ENCODE data around the gene PCDH15.

Gene PCDH15

DNA sequence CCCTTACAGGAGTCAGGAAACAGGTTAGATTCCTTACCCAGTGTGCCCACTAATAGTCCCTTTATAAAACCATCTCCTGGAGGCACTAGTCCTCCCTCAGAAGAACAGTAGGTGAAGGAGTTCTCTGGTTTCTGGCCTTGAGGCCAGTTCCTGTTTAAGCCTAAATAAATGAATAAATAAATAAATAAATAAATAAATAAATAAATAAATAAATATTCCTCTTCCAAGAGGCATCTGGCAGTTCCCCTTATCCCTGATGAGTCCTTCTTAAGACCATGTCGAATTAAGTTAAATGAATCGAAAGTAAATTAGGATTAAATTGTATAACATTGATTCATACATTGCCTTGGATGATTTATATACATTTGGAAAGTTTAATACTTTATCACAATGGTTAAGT, 223.3 kb downstream of the PCDH15 start:
- Histone ChIP-seq H3K9me2 (replicated peaks; ENCODE audit: low read depth, low read length) (no peaks in the 10 kb centered on the region), H4K20me1 (ENCODE audit: insufficient read depth, low read length, poor library complexity, severe bottlenecking) (no peaks in the 10 kb centered on the region), H2AFZ (ENCODE audit: low read length) (no peak overlapping the region), H3K4me3 (ENCODE audit: low read length, poor library complexity, severe bottlenecking) (no peak overlapping the region), H3K4me1 (ENCODE audit: insufficient read depth, low read length, poor library complexity, severe bottlenecking) (no peaks in the 10 kb centered on the region), H3K9me3 (ENCODE audit: insufficient read depth, low read depth, low read length) (no peaks in the 10 kb centered on the region), H3K36me3 (ENCODE audit: insufficient read depth, low read length) (no peaks in the 10 kb centered on the region), H3K27me3 (ENCODE audit: insufficient read depth, low read length, poor library complexity, severe bottlenecking) (no peaks in the 10 kb centered on the region), H3K9ac (ENCODE audit: low read depth, low read length, poor library complexity, severe bottlenecking) (no peak overlapping the region), H3K4me2 (ENCODE audit: low read depth, low read length, poor library complexity, severe bottlenecking) (no peak overlapping the region), H3F3A (ENCODE audit: low read depth) (no peaks in the 10 kb centered on the region), H3K79me2 (ENCODE audit: insufficient read depth, low read length) (no peaks in the 10 kb centered on the region)
- TF ChIP-seq CTCF (conservative IDR thresholded peaks at IDR 0.05; ENCODE audit: low read length) (no peak), EZH2phosphoT487 (IDR thresholded peaks at IDR 0.05; ENCODE audit: borderline replicate concordance) (no peak)

DNA sequence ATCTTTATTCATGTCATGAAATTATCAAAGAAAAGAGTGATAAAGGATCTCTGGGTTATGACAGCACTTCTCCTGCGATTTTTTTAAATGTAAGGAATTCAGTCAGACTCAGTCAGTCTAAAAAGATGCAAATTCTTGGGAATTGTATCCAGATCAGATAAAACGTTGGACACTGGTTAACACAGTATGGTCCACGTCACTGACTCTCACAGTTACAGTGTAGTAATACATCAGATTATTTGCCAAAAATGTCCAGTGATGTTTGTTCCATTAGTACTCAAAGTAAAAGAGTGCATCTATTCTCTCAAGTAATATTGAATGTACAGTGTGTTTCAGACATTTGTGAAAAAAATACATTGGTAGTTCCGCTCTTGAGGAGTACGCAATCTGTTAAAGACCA, 224.5 kb downstream of the PCDH15 start:
- Histone ChIP-seq H3K9me3 (ENCODE audit: insufficient read depth, low read depth, low read length) (no peaks in the 10 kb centered on the region), H3K4me1 (ENCODE audit: insufficient read depth, low read length, poor library complexity, severe bottlenecking) (no peaks in the 10 kb centered on the region), H3K9ac (ENCODE audit: low read depth, low read length, poor library complexity, severe bottlenecking) (no peak overlapping the region), H3K9me2 (replicated peaks; ENCODE audit: low read depth, low read length) (no peaks in the 10 kb centered on the region), H3K79me2 (ENCODE audit: insufficient read depth, low read length) (no peaks in the 10 kb centered on the region), H2AFZ (ENCODE audit: low read length) (no peak overlapping the region), H3K4me2 (ENCODE audit: low read depth, low read length, poor library complexity, severe bottlenecking) (no peak overlapping the region), H4K20me1 (ENCODE audit: insufficient read depth, low read length, poor library complexity, severe bottlenecking) (no peaks in the 10 kb centered on the region), H3K27me3 (ENCODE audit: insufficient read depth, low read length, poor library complexity, severe bottlenecking) (no peaks in the 10 kb centered on the region), H3F3A (ENCODE audit: low read depth) (no peaks in the 10 kb centered on the region), H3K36me3 (ENCODE audit: insufficient read depth, low read length) (no peaks in the 10 kb centered on the region), H3K4me3 (ENCODE audit: low read length, poor library complexity, severe bottlenecking) (no peak overlapping the region)
- TF ChIP-seq EZH2phosphoT487 (IDR thresholded peaks at IDR 0.05; ENCODE audit: borderline replicate concordance) (no peak), CTCF (conservative IDR thresholded peaks at IDR 0.05; ENCODE audit: low read length) (no peak)

- TF ChIP-seq EZH2phosphoT487 (IDR thresholded peaks at IDR 0.05; ENCODE audit: borderline replicate concordance) (no peak), CTCF (conservative IDR thresholded peaks at IDR 0.05; ENCODE audit: low read length) (no peak)
- no peaks in the 10 kb centered on the region for H3K9me2 ChIP-seq (replicated peaks; ENCODE audit: low read depth, low read length)
- H3K4me2 ChIP-seq (ENCODE audit: low read depth, low read length, poor library complexity, severe bottlenecking): no peak overlapping the region
- H2AFZ ChIP-seq (ENCODE audit: low read length): no peak overlapping the region
- H3K79me2 ChIP-seq (ENCODE audit: insufficient read depth, low read length): no peaks in the 10 kb centered on the region
- no peaks in the 10 kb centered on the region for H3K4me1 ChIP-seq (ENCODE audit: insufficient read depth, low read length, poor library complexity, severe bottlenecking)
- H4K20me1 ChIP-seq (ENCODE audit: insufficient read depth, low read length, poor library complexity, severe bottlenecking): no peaks in the 10 kb centered on the region
- H3K36me3 ChIP-seq (ENCODE audit: insufficient read depth, low read length): no peaks in the 10 kb centered on the region
- H3K4me3 ChIP-seq (ENCODE audit: low read length, poor library complexity, severe bottlenecking): no peak overlapping the region
- no peaks in the 10 kb centered on the region for H3K9me3 ChIP-seq (ENCODE audit: insufficient read depth, low read depth, low read length)
- no peak overlapping the region for H3K9ac ChIP-seq (ENCODE audit: low read depth, low read length, poor library complexity, severe bottlenecking)
- no peaks in the 10 kb centered on the region for H3K27me3 ChIP-seq (ENCODE audit: insufficient read depth, low read length, poor library complexity, severe bottlenecking)
- no peaks in the 10 kb centered on the region for H3F3A ChIP-seq (ENCODE audit: low read depth)
Measured at GRCh38 chr10:54559498-54559897, 241.5 kb downstream of the PCDH15 start.

All from Loucy (cell line).